Measurements from ENCODE around the gene FSTL1.

The FSTL1 gene

GRCh38 chr3:120368172-120368571 lies 82.6 kb downstream of the FSTL1 start:
- no peak for TF ChIP-seq NFRKB (IDR thresholded peaks at IDR 0.05)
- no peak for TF ChIP-seq PKNOX1 (IDR thresholded peaks at IDR 0.05)
- no peak for TF ChIP-seq FOXM1 (IDR thresholded peaks at IDR 0.05; ENCODE audit: borderline replicate concordance)
- TF ChIP-seq BHLHE40 (IDR thresholded peaks at IDR 0.05; ENCODE audit: borderline replicate concordance) = no peak
- TF ChIP-seq FOXA1 (IDR thresholded peaks at IDR 0.05) = no peak
- TF ChIP-seq CTBP1 (IDR thresholded peaks at IDR 0.05; ENCODE audit: borderline replicate concordance) = no peak
- TF ChIP-seq SUZ12 (IDR thresholded peaks at IDR 0.05) = no peak
- no peak for TF ChIP-seq TARDBP (IDR thresholded peaks at IDR 0.05)
- no peak for TF ChIP-seq ELF4 (IDR thresholded peaks at IDR 0.05)
- no peak for TF ChIP-seq SP1 (IDR thresholded peaks at IDR 0.05)
- no peak for TF ChIP-seq ARNT (IDR thresholded peaks at IDR 0.05)
- no peak for TF ChIP-seq L3MBTL2 (conservative IDR thresholded peaks at IDR 0.05)
- TF ChIP-seq LEF1 (IDR thresholded peaks at IDR 0.05; ENCODE audit: borderline replicate concordance) = no peak
- TF ChIP-seq ZNF384 (IDR thresholded peaks at IDR 0.05) = no peak
- TF ChIP-seq HDGF (IDR thresholded peaks at IDR 0.05; ENCODE audit: borderline replicate concordance) = no peak
- no peak for TF ChIP-seq FOXK2 (IDR thresholded peaks at IDR 0.05)
- CTCF ChIA-PET = no interaction called here
- POLR2A ChIA-PET = no interaction called here
- DNase-seq (ENCODE audit: extremely low spot score) = no peak

GRCh38 chr3:120364821-120365220 lies 86.0 kb downstream of the FSTL1 start:
- CTCF ChIA-PET = no interaction called here
- no peak for TF ChIP-seq FOXA1 (IDR thresholded peaks at IDR 0.05)
- TF ChIP-seq HDGF (IDR thresholded peaks at IDR 0.05; ENCODE audit: borderline replicate concordance) = no peak
- TF ChIP-seq L3MBTL2 (conservative IDR thresholded peaks at IDR 0.05) = no peak
- TF ChIP-seq BHLHE40 (IDR thresholded peaks at IDR 0.05; ENCODE audit: borderline replicate concordance) = no peak
- no peak for TF ChIP-seq FOXM1 (IDR thresholded peaks at IDR 0.05; ENCODE audit: borderline replicate concordance)
- no peak for TF ChIP-seq TARDBP (IDR thresholded peaks at IDR 0.05)
- no peak for TF ChIP-seq ELF4 (IDR thresholded peaks at IDR 0.05)
- TF ChIP-seq NFRKB (IDR thresholded peaks at IDR 0.05) = no peak
- no peak for TF ChIP-seq ZNF384 (IDR thresholded peaks at IDR 0.05)
- no peak for TF ChIP-seq FOXK2 (IDR thresholded peaks at IDR 0.05)
- TF ChIP-seq ARNT (IDR thresholded peaks at IDR 0.05) = no peak
- no peak for TF ChIP-seq SUZ12 (IDR thresholded peaks at IDR 0.05)
- no peak for TF ChIP-seq CTBP1 (IDR thresholded peaks at IDR 0.05; ENCODE audit: borderline replicate concordance)
- TF ChIP-seq LEF1 (IDR thresholded peaks at IDR 0.05; ENCODE audit: borderline replicate concordance) = no peak
- no peak for TF ChIP-seq PKNOX1 (IDR thresholded peaks at IDR 0.05)
- no peak for TF ChIP-seq SP1 (IDR thresholded peaks at IDR 0.05)
- POLR2A ChIA-PET = no interaction called here
- no peak for DNase-seq (ENCODE audit: extremely low spot score)

- TF ChIP-seq FOXM1 (IDR thresholded peaks at IDR 0.05; ENCODE audit: borderline replicate concordance) = no peak
- CTCF ChIA-PET = interaction anchor here (0.6 kb wide), 1 partner anchor 54 kb away, joined by 3 read pairs; no protein-coding TSS in a partner anchor
- DNase-seq (ENCODE audit: extremely low spot score) = no peak
- POLR2A ChIA-PET = interaction anchor here (1.3 kb wide), 1 partner anchor 15 kb away, joined by 5 read pairs; the partner anchor contains the start of gene LRRC58
Observed at GRCh38 chr3:120364101-120364500, 86.7 kb downstream of the FSTL1 start.

- TF ChIP-seq FOXK2 (IDR thresholded peaks at IDR 0.05) = no peak
- TF ChIP-seq NFRKB (IDR thresholded peaks at IDR 0.05) = no peak
- no peak for TF ChIP-seq PKNOX1 (IDR thresholded peaks at IDR 0.05)
- no peak for TF ChIP-seq ARNT (IDR thresholded peaks at IDR 0.05)
- no peak for TF ChIP-seq SP1 (IDR thresholded peaks at IDR 0.05)
- no peak for TF ChIP-seq BHLHE40 (IDR thresholded peaks at IDR 0.05; ENCODE audit: borderline replicate concordance)
- TF ChIP-seq FOXM1 (IDR thresholded peaks at IDR 0.05; ENCODE audit: borderline replicate concordance) = no peak
- TF ChIP-seq HDGF (IDR thresholded peaks at IDR 0.05; ENCODE audit: borderline replicate concordance) = no peak
- no peak for TF ChIP-seq LEF1 (IDR thresholded peaks at IDR 0.05; ENCODE audit: borderline replicate concordance)
- no peak for TF ChIP-seq ZNF384 (IDR thresholded peaks at IDR 0.05)
- TF ChIP-seq L3MBTL2 (conservative IDR thresholded peaks at IDR 0.05) = no peak
- TF ChIP-seq ELF4 (IDR thresholded peaks at IDR 0.05) = no peak
- TF ChIP-seq SUZ12 (IDR thresholded peaks at IDR 0.05) = no peak
- TF ChIP-seq CTBP1 (IDR thresholded peaks at IDR 0.05; ENCODE audit: borderline replicate concordance) = no peak
- no peak for TF ChIP-seq FOXA1 (IDR thresholded peaks at IDR 0.05)
- no peak for TF ChIP-seq TARDBP (IDR thresholded peaks at IDR 0.05)
- POLR2A ChIA-PET = interaction anchor here (1.9 kb wide), 1 partner anchor 9 kb away, joined by 10 read pairs; the partner anchor contains the start of gene LRRC58
- CTCF ChIA-PET = no interaction called here
- no peak for DNase-seq (ENCODE audit: extremely low spot score)
Observed at GRCh38 chr3:120357807-120358206, 93.0 kb downstream of the FSTL1 start.

GRCh38 chr3:120355486-120355885 lies 95.3 kb downstream of the FSTL1 start:
- no peak for DNase-seq (ENCODE audit: extremely low spot score)
- ChIA-PET POLR2A (no interaction called here), CTCF (interaction anchor here (0.6 kb wide), 1 partner anchor 201 kb away, joined by 3 read pairs; no protein-coding TSS in a partner anchor)
- no peak for TF ChIP-seq SUZ12 (IDR thresholded peaks at IDR 0.05)

- TF ChIP-seq BHLHE40 (IDR thresholded peaks at IDR 0.05; ENCODE audit: borderline replicate concordance) (no peak), LEF1 (IDR thresholded peaks at IDR 0.05; ENCODE audit: borderline replicate concordance) (no peak), NFRKB (IDR thresholded peaks at IDR 0.05) (no peak), FOXM1 (IDR thresholded peaks at IDR 0.05; ENCODE audit: borderline replicate concordance) (no peak), TARDBP (IDR thresholded peaks at IDR 0.05) (no peak), L3MBTL2 (conservative IDR thresholded peaks at IDR 0.05) (no peak), SUZ12 (IDR thresholded peaks at IDR 0.05) (no peak), SP1 (IDR thresholded peaks at IDR 0.05) (no peak), ARNT (IDR thresholded peaks at IDR 0.05) (no peak), CTBP1 (IDR thresholded peaks at IDR 0.05; ENCODE audit: borderline replicate concordance) (no peak), HDGF (IDR thresholded peaks at IDR 0.05; ENCODE audit: borderline replicate concordance) (no peak), ELF4 (IDR thresholded peaks at IDR 0.05) (no peak), FOXK2 (IDR thresholded peaks at IDR 0.05) (no peak), PKNOX1 (IDR thresholded peaks at IDR 0.05) (no peak), ZNF384 (IDR thresholded peaks at IDR 0.05) (no peak), FOXA1 (IDR thresholded peaks at IDR 0.05) (no peak)
- no peak for DNase-seq (ENCODE audit: extremely low spot score)
- ChIA-PET CTCF (no interaction called here), POLR2A (no interaction called here)
Observed at GRCh38 chr3:120353463-120353862, 97.3 kb downstream of the FSTL1 start.

Data from HEK293T (cell line).